Measurements from ENCODE around the gene PITPNM1.
"Not testable (repeated sequence)": the region's sequence is repeated elsewhere in the genome, so short reads cannot be mapped to it uniquely, and the experiment has no call there.

The PITPNM1 gene

GRCh38 chr11:67489885-67490726 lies 15.1 kb downstream of the PITPNM1 start:
- DNase-seq (ENCODE audit: low read depth) = no peak

DNA sequence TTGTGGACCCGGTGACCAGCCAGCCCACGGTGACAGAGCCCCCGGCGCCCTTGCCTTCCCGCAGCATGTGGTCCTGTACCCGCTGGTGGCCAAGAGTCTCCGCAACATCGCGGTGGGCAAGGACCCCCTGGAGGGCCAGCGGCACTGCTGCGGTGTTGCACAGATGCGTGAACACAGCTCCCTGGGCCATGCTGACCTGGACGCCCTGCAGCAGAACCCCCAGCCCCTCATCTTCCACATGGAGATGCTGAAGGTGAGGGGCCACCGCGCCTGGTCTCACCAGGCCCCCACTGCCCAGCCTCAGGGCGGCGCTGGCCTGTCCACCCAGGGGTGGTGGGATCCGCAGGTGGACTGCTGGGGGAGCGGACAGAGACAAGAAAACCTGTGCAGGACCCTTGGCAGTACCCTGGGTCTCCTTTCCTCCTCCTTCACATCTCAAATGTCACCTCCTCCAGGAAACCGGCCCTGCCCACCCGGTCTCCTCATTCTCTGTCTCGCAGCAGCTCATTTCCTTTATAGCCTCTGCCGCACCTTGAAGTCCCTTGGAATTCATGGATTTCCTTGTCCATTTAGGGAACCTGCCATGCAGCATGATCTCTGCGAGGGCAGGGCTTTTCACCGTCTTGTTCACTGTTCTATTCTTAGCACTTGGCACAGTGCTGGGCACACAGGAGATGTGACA lies 15.8 kb downstream of the PITPNM1 start:
- DNase-seq (ENCODE audit: low read depth) = no peak

DNA sequence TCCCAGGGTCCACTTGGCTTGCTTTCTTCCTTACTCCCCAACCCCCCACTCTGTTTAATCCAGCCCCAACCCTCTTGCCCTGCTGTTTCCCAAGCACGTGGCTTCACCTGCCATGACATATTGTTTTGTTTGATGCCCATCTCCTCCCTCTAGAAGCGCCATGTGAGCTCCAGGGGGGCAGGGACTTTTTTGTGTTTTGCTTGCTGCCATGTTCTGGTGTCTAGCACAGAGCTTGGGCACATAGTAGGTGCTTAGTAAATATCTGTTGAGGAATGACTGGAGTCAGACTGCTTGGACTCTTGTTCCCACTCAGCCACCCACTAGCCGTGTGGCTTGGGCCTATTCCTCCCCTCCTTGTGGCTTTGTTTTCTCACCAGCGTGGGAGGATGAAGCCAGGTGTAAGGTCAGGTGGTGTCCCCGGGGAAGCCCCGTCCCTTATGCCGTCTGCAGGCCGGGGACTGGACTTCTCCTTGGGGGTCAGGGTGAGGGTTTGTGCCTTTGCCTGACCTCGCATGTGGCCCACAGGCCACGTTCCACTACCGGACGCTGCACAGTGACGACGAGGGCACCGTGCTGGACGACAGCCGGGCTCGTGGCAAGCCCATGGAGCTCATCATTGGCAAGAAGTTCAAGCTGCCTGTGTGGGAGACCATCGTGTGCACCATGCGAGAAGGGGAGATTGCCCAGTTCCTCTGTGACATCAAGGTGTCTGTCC lies 18.5 kb downstream of the PITPNM1 start:
- DNase-seq (ENCODE audit: low read depth) = no peak

- DNase-seq (ENCODE audit: low read depth) = not testable (repeated sequence)
These were observed 19.2 kb downstream of the PITPNM1 start for GRCh38 chr11:67485873-67486361.

DNA sequence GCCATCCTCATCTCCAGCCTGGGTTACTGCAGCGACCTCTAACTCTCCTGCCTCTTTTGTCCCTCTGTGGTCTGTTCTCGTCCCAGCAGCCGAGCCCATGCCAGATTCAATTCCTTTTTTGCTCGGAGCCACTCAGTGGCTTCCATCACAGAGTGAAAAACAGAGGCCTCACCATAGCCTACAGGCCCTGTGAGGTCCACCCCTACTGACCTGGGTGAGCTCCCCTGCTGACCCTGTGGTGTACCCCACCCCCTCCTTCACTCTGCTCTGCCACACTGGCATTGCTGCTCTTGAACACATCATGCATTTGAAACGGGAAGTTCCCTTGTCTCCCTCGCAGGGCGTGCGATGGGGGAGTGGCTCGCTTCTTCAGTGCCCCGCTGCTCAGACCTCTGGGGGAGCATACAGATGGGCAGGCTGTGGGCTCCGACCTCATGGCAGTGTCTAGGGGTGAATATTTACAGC lies 20.3 kb downstream of the PITPNM1 start:
- DNase-seq (ENCODE audit: low read depth) = no peak

- DNase-seq (ENCODE audit: low read depth) = no peak
These were observed 21.1 kb downstream of the PITPNM1 start for GRCh38 chr11:67483831-67484665.

DNA sequence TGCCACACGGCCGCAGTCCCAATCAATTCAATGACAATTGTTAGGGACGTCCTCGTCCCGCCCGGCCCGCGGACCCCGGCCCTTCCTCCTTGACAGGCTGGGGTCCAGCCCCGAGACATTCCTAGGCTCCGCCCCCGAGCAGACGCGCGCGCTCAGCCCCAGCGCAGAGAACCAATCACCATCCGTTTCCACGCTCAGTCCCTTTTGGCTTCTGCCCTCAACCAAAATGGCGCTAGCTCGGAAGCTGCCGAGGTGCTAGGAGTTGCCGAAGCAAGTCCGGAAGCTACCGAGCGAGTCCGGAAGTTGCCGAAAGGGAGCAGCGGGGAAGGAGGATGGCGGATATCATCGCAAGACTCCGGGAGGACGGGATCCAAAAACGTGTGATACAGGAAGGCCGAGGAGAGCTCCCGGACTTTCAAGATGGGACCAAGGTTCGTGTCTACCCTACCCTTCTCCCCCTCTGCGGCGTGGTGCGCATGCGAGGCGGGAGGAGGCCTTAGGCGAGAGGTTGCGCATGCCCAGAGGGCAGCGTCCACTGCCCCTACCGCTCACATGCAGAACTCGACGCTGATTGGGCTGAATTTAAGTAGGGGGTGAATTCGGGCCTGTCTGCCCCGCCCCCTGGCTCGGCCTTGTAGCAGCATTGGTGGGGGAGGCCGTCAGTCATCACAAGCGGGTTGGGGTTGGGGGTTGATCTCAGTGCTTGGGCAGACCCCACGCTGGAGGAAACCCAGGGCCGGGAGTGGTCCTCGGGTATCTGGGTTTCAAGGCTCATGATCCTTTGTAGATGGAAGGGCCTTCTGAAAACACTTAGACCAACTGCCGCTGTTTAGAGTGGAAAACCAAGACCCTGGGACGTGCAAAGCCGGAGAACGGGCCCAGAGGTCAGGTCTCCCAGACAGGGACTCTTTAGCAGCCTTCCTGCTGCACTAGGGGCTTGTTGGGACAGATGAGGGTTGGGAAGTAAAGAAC lies 22.1 kb downstream of the PITPNM1 start, which contains the start of gene AIP:
TSS of gene AIP (plus strand) at position 200 of the 972 bp plus-strand sequence. CDS start at position 333, 133 bp downstream.
- DNase-seq (ENCODE audit: low read depth) = peak; percentile 95

- no peak for DNase-seq (ENCODE audit: low read depth)
These were observed 22.8 kb downstream of the PITPNM1 start for GRCh38 chr11:67482275-67482826.

DNA sequence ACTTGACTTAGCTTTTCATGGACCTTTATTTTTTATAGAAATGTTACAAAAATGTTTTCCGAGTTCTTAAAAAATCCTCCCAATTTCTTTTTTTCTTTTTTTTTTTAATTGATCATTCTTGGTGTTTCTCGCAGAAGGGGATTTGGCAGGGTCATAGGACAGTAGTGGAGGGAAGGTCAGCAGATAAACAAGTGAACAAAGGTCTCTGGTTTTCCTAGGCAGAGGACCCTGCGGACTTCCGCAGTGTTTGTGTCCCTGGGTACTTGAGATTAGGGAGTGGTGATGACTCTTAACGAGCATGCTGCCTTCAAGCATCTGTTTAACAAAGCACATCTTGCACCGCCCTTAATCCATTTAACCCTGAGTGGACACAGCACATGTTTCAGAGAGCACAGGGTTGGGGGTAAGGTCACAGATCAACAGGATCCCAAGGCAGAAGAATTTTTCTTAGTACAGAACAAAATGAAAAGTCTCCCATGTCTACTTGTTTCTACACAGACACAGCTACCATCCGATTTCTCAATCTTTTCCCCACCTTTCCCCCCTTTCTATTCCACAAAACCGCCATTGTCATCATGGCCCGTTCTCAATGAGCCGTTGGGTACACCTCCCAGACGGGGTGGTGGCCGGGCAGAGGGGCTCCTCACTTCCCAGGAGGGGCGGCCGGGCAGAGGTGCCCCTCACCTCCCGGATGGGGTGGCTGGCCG lies 27.7 kb downstream of the PITPNM1 start:
- not testable (repeated sequence) for DNase-seq (ENCODE audit: low read depth)

- DNase-seq (ENCODE audit: low read depth) = not testable (repeated sequence)
These were observed 28.5 kb downstream of the PITPNM1 start for GRCh38 chr11:67476692-67477091.

GRCh38 chr11:67472882-67473281 lies 32.3 kb downstream of the PITPNM1 start:
- no peak for DNase-seq (ENCODE audit: low read depth)

GRCh38 chr11:67470337-67471002 lies 34.7 kb downstream of the PITPNM1 start:
- no peak for DNase-seq (ENCODE audit: low read depth)

GRCh38 chr11:67469508-67469811 lies 35.7 kb downstream of the PITPNM1 start:
- DNase-seq (ENCODE audit: low read depth) = no peak

DNA sequence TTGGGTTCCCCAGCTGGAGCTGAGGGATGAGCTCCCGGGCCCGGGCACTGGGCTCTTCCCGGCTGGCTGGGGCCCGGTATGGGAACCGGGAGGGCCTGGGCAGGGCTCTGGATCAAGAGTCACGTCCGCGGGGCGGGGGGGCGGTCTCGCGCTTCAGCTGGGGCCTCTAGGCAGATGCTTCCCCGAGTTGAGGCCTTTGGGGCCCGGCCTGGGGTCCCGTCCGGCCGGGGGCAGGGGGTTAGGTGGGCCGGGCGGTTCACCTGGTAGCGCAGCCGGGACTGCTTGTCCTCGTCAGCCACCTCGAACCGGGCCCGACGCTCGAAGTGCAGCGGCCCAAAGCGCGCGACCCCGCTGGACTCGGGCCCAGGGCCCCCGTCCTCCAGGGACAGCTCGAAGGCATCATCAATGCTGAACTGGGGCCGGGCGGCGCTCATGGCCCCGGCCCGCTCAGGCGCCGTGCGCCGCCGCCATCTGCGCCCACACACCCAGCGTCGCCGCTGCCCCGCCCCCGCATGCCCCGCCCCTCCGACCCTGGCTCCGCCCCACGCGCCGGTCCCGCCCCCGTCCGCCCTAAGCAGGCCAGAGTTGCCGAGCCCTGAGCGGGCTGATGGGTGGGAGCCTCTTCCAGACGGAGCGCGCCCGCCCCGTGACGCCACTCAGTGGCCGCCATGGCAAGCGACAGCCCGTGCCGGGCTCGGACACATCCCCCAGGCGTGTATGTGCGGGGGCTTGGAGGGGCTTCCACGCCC lies 36.2 kb downstream of the PITPNM1 start, which contains the start of gene TMEM134:
TSS of gene TMEM134 (minus strand) at position 493 of the 749 bp plus-strand sequence. CDS start at position 434, 59 bp downstream.
- peak; percentile 89 for DNase-seq (ENCODE audit: low read depth)

DNA sequence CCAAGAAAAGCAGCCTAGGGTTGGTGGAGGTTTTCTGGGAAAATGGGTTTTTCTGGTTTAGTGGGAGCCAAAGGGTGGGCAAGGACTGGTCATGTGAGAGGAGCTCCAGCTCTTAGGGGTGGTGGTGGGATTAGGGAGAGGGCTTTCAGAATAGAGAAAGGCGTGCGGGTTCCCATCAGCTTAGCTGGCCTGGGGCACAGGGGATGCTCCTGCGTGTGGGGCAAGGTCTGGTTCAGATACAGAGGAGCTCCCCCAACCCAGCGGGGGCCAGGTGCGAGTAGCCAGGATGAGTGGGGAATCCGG lies 36.8 kb downstream of the PITPNM1 start:
- DNase-seq (ENCODE audit: low read depth) = no peak

GRCh38 chr11:67468056-67468455 lies 37.1 kb downstream of the PITPNM1 start:
- no peak for DNase-seq (ENCODE audit: low read depth)

GRCh38 chr11:67466962-67467771 lies 38.0 kb downstream of the PITPNM1 start:
- no peak for DNase-seq (ENCODE audit: low read depth)

All from fibroblast of the conjunctiva (primary cell).